ENCODE results near the gene LIN54. TPM values are rescaled to one million over a fixed set of nuclear protein-coding genes. Genes with fewer than 3 reads are reported as not detected.
"Not testable (repeated sequence)": the region's sequence is repeated elsewhere in the genome, so short reads cannot be mapped to it uniquely, and the experiment has no call there.

Gene LIN54
- total RNA-seq, 2 donors from 2014 or later: 2.0 to 2.9 TPM

DNA sequence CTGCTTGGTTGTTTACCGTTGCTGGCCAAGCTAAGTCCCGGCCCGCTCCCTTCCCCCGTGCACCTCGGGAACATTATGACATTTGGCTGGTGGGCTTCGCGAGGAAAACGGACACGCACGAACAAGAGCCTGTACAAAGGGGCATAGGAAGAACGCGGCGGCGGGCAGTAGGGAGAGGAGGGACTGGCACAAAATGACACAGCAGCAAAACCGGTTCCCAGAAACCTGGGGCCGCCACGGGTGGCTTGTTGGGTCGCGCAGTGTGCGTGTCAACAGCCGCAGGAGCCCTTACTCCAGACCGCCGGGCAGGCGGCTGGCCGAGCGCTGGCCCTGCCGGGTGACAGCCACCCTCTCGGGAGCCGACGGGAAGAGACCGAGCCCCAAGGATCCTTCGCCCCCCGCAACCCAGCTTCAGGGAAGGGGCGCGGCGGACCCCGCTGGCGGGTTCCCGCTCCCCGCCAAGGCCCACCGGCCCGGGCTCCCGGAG is 1.6 kb upstream of the LIN54 start:
- intact Hi-C loops (cut with DNase I): no loop called here
- no peaks in the 10 kb centered on the region for H3K36me3 ChIP-seq (replicated peaks in 1 of 2; ENCODE audit: insufficient read depth in 1 of 2, low read depth in 2 of 2)
- peak overlapping the region; percentile 60 to 72 for H3K4me3 ChIP-seq
- no peaks in the 10 kb centered on the region for H3K27me3 ChIP-seq
- ATAC-seq: peak; percentile 3
- H3K27ac ChIP-seq: peak overlapping the region; percentile 68 to 93 (median 87)
- DNase-seq: peak; percentile 40 to 51 (median 44)
- 0% methylated on average over 15 to 42 of the region's 43 CpGs for WGBS, 2 donors
- H3K9me3 ChIP-seq: no peaks in the 10 kb centered on the region
- peaks cover 26% of the 10 kb centered on the region for H3K4me1 ChIP-seq
- TF ChIP-seq, protein P1, sequence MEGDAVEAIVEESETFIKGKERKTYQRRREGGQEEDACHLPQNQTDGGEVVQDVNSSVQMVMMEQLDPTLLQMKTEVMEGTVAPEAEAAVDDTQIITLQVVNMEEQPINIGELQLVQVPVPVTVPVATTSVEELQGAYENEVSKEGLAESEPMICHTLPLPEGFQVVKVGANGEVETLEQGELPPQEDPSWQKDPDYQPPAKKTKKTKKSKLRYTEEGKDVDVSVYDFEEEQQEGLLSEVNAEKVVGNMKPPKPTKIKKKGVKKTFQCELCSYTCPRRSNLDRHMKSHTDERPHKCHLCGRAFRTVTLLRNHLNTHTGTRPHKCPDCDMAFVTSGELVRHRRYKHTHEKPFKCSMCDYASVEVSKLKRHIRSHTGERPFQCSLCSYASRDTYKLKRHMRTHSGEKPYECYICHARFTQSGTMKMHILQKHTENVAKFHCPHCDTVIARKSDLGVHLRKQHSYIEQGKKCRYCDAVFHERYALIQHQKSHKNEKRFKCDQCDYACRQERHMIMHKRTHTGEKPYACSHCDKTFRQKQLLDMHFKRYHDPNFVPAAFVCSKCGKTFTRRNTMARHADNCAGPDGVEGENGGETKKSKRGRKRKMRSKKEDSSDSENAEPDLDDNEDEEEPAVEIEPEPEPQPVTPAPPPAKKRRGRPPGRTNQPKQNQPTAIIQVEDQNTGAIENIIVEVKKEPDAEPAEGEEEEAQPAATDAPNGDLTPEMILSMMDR (IDR thresholded peaks at IDR 0.05): no peak
- TF ChIP-seq POLR2A (IDR thresholded peaks at IDR 0.05): no peak

DNA sequence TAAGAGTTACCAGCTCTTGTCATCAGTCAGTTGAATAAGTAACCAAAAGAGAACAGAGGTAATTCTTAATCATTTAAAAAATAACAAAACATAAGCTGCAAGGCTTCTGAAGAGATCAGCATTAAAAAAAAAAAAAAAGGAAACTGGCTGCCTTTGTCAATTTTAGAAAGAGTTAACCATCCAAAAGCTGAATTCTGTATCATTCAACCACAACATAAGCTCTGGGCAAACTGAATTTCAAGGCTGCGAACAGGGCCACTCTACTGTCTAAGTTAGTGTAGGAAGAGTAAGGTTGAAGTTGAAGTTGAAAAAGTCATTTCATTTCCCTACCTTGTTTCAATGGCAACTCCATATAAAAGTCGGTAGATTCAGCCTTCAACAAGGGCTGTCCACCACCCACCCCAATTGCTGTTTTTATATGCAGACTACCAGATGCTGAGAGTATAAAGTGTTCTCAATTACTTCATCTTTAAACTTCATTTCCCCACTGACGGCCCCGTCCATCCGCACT is 1.1 kb upstream of the LIN54 start:
- TF ChIP-seq POLR2A (IDR thresholded peaks at IDR 0.05): no peak
- Histone ChIP-seq H3K36me3 (replicated peaks in 1 of 2; ENCODE audit: insufficient read depth in 1 of 2, low read depth in 2 of 2) (no peaks in the 10 kb centered on the region), H3K4me3 (peak overlapping the region; percentile 60 to 72), H3K9me3 (no peaks in the 10 kb centered on the region), H3K27ac (peak overlapping the region; percentile 68 to 93 (median 87)), H3K4me1 (peaks cover 26% of the 10 kb centered on the region), H3K27me3 (no peaks in the 10 kb centered on the region)
- DNase-seq (no peak), ATAC-seq (no peak)
- intact Hi-C loops (cut with DNase I): no loop called here
- WGBS, 2 donors: 1 to 2% methylated on average over 5 of the region's 5 CpGs

DNA sequence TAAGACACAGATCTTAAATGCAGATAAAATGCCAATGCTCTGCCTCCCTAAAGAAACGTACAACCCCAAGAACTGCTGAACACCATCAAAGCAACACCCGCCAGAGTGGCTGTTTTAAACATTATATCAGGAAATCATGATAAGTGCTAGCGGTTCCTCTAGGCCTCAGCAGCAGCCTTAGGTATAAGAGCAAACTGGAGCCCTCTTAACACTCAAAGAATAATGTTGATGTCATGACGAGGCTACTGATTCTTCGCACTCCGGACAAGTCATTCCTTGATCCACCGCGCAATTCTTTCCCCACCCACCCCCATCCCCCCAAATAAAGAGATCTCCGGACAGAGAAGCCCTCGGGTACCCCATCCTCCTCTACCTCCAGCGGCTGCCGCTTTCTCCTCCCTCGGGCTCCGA is 507 bp downstream of the LIN54 start:
- peaks cover 26% of the 10 kb centered on the region for H3K4me1 ChIP-seq
- 0% methylated on average over 5 to 14 of the region's 14 CpGs for WGBS, 2 donors
- peak overlapping the region; percentile 66 to 78 for H3K4me3 ChIP-seq
- no peak for DNase-seq
- no peaks in the 10 kb centered on the region for H3K9me3 ChIP-seq
- no peaks in the 10 kb centered on the region for H3K27me3 ChIP-seq
- no peaks in the 10 kb centered on the region for H3K36me3 ChIP-seq (replicated peaks in 1 of 2; ENCODE audit: insufficient read depth in 1 of 2, low read depth in 2 of 2)
- peak overlapping the region; percentile 59 to 93 (median 78) for H3K27ac ChIP-seq
- intact Hi-C loops (cut with DNase I): no loop called here
- no peak for ATAC-seq
- TF ChIP-seq, protein P1 (IDR thresholded peaks at IDR 0.05): no peak
- TF ChIP-seq POLR2A (IDR thresholded peaks at IDR 0.05): no peak

DNA sequence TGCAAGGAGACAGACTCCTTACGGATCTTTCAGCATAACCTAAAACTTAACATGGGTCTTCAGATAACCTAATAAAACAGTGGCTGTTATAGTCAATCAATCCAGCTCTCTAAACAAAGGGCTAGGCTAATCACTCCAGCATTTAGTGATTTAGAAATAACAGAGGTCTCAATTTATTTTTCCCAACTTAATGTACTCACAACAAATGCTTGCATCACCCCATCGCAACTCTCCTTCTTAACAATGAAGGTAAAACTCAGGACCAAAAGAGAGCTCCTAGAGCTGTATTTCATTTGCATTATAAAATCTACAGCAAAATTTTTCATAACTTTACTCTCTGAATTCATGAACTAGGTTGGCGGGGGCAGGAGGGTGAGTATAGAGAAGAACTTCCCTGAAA is 1.1 kb downstream of the LIN54 start:
- no peaks in the 10 kb centered on the region for H3K27me3 ChIP-seq
- H3K36me3 ChIP-seq (replicated peaks in 1 of 2; ENCODE audit: insufficient read depth in 1 of 2, low read depth in 2 of 2): no peaks in the 10 kb centered on the region
- DNase-seq: no peak
- peak overlapping the region in 1 of 4 donors; percentile 93 for H3K27ac ChIP-seq
- no peak for ATAC-seq
- no peak overlapping the region for H3K4me3 ChIP-seq
- H3K9me3 ChIP-seq: no peaks in the 10 kb centered on the region
- intact Hi-C loops (cut with DNase I): no loop called here
- peaks cover 26% of the 10 kb centered on the region for H3K4me1 ChIP-seq
- no peak for TF ChIP-seq POLR2A (IDR thresholded peaks at IDR 0.05)
- TF ChIP-seq, protein P1 (IDR thresholded peaks at IDR 0.05): no peak
- 68 to 69% methylated on average over 3 of the region's 3 CpGs for WGBS, 2 donors

DNA sequence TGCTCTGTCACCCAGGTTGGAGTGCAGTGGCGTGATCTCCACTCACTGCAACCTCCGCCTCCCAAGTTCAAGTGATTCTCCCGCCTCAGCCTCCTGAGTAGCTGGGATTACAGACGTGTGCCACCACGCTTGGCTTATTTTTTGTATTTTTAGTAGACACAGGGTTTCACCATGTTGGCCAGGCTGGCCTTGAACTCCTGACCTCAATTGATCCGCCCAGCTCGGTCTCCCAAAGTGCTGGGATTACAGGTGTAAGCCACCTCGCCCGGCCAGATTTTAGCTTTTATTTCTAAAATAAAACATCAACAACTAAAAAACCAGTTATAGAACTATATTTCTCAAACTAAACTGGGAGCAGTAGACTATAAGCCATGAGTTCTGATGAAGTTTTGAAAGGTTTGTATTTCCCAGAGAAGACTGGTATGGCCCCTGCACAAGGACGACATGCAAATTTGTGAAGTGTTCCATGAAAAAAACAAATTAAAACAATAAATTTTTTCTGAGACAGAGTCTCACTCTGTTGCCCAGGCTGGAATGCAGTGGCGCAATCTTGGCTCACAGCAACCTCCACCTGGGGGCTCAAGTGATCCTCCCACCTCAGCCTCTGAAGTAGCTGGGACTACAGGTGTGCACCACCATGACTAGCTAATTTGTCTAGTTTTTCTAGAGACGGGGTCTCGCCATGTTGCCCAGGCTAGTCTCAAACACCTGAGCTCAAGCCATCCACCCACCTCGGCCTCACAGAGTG is 7.4 kb downstream of the LIN54 start:
- H3K4me1 ChIP-seq; DNase-seq; H3K27ac ChIP-seq; H3K9me3 ChIP-seq; intact Hi-C loops (cut with DNase I); H3K36me3 ChIP-seq (replicated peaks in 1 of 2; ENCODE audit: insufficient read depth in 1 of 2, low read depth in 2 of 2); ATAC-seq; H3K4me3 ChIP-seq; H3K27me3 ChIP-seq: not testable (repeated sequence)
- 84 to 86% methylated on average over 14 of the region's 14 CpGs for WGBS, 2 donors
